ENCODE results near the gene CACNA2D4.
A peak's percentile ranks its signal among the peaks of the same experiment; 100 is the strongest.

Gene CACNA2D4

DNA sequence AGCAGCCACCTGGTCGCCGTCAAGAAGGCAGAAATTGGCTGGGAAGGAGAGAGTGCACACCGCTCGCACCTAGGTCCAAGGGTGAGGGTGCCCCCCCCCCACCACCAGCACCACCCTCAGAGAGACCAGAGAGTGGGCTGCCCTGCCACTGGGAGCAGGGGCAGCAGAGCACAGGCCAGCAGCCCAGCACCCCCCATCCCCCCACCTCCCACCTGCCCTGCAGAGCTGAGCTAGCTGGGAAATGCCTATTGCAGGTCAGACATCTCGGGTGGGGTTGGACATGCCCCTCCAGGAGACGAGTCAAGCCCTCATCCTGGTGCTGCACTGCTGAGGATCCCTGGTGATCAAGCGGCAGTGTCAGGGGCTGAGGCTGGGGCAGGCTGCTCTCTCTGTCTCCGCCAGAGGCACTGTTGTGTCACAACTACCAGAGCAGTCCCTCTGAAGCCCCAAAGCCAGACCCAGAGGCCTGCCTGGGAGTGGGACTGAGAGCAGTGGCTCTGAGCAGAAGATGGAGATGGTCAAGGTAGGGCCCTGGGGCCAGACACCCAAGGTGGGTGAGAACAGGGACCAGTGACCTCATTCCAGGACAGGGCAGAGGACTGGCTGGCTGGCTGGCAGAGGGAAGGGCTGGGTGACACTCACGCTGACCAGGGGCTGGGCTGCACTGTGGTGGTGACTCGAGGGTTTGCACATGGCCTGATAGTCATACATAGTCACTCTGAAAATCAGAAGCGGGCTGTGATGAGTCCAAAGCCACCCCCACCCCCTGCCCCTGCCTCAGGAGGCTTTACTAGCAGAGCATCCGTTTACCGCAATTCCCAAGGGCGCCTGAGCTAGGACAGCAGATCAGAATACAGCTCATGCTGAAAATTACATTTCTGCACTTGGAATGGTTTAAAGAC is 117.8 kb downstream of the CACNA2D4 start:
- DNase-seq (ENCODE audit: low read depth in 2 of 2) = no peak

DNA sequence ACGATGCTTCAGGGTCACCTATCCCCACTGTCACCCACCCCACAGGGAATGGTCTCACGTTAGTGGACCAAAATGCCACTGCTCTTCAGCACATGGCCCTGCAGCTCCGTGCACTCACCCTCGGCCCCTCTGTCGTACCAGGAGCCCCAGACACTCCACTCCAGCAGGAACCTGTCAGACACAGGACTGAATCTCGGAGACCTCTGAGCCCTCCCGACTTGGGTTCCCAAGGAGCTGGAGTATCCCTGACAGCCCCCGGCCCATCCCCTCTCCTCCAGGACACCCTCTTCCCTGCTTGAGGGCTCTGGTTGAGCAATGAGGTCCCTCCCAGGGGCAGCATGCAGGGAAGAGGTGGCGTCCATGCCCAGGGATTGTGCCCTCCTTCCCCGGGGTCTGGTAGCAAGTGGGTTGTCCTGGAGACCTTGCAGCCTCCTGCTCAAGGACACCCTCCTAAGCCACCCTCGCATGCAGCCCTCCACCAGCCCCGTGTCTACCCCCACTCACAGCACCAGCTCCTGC is 118.5 kb downstream of the CACNA2D4 start:
- DNase-seq (ENCODE audit: low read depth in 2 of 2) = no peak

DNA sequence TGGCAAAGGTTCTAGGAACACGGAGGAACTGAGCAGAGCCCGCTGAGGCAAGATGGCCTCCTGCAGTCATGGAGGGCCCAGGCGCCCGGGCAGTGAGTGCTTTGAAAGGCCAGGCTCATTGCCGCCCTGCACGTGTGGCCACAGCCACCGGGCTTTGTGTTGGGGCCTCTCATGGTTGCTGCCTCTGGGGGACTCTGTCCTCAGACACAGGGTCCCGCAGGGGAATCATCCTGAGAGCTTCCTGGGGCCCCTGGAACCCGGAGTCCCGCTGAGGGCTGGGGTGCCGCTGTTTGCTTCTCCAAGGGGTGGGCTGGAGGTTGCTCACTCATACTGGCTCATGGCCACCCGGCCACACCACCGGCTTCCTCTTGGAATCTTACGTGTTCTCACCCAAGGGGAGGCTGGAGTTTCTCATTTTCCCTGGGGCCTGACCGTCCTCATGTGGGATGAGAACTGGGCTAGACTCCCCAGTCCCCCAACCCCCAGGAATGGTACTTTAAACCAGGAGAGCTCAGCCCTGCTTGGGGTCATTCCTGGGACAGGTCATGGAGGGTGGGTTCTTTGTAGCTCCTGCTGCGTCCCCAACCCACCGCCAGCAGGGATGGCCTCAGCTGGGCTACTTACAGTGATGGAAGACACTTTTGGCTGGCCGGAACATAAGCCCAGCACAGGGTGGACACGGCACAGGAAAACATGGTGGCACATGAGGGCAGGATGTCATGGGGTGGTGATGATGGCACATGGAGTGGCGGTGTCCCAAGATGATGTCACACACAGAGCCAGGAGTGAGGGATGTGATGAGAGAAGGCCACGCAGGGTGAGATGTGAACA is 119.2 kb downstream of the CACNA2D4 start:
- no peak for DNase-seq (ENCODE audit: low read depth in 2 of 2)

DNA sequence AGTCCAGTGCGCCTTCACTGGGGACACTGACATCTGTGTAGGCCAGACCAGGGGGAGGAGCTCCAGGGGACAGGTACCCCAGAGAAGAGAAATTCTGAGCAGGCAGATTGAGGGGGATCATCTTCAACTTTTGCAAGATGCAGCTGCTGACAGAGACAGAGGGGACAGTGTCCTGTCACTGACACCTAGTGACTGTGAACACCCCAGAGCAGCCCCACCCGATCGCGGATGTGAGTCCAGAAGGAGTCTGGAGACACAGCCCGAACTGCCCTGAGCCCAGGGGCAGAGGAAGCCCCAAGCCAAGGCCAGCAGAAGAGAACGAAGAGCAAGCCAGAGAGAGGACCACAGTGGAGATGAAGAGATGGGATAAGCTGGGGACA is 119.8 kb downstream of the CACNA2D4 start:
- DNase-seq (ENCODE audit: low read depth in 2 of 2) = no peak

DNA sequence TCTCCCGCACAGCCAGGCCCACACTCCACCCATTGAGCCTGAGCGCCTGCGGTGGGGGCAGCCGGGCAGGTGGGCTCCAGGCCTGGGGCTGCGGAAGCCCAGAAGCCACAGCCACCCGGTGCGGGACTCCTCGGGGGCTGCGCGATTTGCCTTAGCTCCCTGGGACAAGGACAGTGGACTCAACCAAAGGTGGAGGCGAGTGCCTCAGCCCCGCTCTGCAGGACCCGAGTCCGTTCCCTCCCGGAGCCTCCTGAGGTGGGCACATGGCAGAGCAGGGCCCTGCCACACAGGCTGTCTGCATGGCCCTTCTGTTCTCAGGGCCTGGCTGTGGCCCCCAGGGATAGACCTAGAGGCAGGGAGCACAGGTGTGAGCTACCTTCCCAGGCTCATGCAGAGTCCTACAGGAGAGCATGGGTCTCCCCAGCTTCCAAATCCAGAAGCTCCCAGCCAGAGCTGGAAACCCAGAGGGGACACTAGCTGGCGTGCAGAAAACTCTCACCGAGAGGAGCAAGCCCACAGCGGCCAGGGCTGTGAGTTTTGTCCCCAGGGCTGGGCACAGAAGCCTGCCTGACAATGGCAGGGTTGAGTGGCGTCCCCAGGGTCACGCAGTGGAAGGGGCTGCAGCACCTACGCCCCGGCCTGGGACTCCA is 120.3 kb downstream of the CACNA2D4 start:
- no peak for DNase-seq (ENCODE audit: low read depth in 2 of 2)

DNA sequence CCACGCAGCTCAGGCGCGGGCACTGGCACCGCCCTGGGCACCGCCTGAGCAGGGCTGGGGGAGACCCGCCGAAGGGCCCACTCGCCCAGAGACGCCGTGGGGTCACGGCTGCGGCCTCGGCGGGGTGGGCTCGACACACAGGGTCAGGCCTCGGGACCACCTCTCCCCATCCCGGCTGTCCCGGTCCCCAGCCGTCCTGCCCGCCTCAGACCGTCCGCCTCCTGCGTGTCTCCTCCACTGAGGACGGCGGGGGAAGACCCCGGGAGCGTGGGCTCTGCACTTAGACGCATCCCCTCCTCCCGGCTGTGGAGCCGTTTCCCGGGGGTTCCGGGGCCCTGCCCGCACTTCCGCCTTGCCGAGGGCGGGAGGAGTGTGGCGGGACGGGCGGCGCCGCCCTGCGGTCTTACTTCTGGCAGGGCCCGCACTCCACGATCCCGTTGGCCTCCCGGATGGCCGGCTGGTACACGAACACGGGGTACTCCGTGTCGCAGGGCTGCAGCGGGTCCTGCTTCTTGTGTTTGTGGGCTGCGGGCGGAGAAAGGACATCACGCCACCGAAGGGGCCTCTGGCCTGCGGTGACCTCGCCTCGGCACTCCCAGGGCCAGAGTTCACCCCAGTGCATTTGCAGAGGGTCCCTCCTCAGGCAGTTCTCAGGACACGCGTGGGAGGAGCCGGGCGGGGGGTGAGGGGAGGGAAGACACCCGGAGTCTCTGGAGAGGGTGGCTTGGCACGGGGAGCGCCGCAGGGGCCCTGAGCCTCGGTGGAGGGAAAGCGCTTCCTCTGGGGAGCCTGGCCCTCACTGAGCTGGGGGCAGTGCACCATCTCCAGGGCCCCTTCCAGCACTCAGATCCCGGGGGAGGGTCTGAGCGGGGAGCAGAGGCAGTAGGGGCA is 121.2 kb downstream of the CACNA2D4 start:
- peak in 1 of 2 donors; percentile 38 for DNase-seq (ENCODE audit: low read depth in 2 of 2)

DNA sequence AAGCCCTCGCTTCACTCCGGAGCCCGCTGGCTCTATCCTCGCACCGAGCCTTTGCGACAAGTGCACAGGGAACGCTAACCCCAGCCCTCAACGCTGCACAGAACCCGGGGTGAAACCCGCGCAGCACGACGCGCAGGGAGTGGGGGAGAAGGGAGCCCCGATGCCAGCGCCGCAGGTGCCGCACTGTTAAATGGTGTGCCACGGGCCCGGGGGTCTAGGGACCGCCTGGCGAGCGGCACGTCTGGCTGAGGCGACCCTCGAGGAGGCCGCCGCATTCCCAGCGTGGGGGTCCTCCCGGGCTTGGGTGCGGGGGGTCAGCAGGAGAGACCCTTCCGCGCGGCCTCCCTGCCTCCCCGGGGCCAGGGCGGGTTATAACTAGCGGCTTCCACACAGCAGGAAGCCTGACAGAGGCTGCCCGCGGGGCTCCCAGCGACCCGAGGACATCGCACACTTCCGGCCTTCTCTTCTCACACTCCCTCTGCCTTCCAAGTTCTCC is 121.9 kb downstream of the CACNA2D4 start:
- DNase-seq (ENCODE audit: low read depth in 2 of 2) = peak in 1 of 2 donors; percentile 35

DNA sequence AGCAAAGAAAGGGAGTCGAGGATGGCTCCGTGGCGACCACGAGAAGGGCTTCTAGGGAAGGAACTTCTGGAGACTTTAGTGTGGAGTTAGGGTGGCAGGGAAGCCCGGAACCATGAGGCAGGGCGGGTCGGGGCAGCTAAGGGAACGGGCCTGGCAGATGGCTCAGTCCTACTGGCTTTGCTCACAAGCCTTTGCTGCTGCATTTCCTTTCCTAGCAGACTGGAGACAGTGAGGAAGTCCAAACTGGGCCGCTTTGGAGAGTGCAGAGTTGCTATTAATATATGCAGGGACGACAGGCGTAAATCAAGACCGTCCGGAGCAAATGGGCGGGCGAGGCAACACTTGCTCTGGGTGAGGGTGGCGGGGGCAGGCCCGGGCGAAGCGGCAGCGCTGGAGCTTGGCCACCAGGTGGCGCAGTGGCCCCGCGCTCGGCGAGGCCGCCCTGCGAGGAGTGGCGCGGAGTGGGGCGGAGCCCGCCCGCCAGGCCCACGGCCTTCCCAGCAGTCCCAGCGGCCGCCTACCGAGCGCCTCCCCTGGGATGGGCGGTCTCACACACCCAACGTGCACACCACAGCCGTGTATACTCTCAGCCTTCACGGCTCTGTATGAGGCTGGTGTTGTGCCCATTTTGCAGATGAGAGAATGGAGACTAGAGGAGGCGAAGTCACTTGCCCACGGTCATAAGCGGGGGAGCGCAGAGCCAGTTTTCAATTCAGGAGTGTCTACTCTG is 122.5 kb downstream of the CACNA2D4 start:
- peak; percentile 91 to 94 for DNase-seq (ENCODE audit: low read depth in 2 of 2)

DNA sequence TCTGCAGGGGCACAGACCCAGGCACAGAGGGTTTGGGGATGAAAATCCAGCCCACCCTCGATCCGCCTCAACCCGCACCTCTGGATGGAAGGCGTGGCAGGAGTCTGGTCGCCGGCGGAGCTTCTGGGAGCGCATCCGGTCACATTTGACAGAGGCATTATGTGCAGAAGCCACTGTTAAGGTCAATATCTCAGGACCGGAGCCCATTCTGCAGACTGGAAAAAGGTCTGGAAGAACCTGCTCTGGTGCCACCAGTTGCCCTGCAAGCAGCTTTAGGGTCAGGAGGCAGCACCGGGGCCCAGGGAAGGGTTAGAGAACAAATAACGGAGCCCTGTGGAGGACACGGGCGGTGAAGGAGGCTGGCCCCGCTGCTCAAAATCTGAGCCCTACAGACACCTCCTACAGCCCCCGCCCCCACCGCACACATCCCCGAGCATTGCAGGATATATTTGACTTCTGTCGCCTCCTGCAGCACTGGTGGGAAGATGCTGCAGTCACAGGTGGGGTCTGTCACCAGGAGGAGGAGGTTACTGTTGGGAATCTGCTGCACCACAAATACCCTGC is 123.1 kb downstream of the CACNA2D4 start:
- no peak for DNase-seq (ENCODE audit: low read depth in 2 of 2)

DNA sequence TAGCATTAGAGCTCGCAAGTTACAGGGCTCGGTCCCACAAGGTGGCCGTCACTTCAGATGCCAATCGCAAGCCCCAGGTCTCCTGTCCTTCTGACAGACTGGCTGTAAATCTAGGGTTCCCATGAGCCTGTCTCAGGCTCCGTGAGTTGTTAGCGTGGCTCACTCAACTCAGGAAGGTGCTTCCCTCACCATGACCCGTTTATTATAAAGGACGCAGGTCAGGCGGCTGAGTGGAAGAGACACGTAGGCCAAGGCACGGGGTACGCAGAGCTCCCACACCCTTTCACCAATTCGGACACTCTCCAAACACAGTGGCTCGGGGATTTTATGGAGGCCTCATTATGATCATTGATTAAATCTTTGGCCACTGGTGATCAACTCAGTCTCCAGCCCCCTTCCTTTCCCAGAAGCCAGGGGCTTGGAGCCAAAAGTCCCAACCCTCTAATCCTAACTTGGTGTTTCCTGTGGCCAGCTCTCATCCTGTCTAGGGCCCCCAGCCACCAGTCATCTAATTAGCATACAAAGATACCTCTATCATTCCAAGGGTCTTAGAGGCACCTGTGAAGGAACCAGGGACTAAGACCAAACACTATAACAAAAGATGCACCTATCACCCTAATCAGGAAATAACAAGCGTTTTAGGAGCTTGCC is 123.9 kb downstream of the CACNA2D4 start:
- no peak for DNase-seq (ENCODE audit: low read depth in 2 of 2)

DNA sequence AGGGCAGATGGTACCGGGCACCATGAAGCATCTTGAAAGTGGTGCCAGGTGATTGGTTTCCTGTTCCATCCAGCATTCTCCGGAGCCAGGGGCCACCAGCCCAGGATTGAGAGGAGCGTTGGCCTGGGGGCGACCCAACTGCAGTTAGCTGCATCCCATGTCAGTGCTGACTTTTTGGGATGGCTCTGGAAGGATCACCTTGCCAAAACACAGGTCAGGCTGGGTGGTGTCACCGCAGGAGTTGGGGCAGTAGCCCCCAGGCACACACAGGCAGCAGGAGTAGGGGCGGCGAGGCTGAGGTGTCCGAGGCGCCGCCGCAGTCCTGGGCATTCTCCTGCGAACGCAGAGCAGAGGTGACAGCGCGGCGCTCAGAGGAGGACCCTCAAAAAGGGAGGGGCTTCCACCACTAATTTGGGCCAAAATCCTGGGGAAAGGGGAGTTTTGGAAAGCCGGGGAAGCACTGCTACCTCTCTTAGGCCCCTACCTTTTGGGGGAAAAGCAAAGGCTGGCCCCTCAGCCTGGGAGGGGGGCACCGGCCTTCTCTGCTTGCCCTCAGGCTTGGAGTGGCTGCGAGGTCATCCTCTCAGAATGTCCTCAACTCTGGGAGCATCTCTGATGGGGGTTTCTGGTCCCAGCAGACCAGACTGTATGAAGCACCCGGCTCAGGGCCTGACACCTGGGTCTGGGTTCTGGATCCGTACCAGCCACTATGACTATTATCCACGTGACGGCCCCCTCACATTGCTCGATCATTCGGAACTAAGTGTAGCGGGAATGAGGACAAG is 124.8 kb downstream of the CACNA2D4 start:
- DNase-seq (ENCODE audit: low read depth in 2 of 2) = no peak

DNA sequence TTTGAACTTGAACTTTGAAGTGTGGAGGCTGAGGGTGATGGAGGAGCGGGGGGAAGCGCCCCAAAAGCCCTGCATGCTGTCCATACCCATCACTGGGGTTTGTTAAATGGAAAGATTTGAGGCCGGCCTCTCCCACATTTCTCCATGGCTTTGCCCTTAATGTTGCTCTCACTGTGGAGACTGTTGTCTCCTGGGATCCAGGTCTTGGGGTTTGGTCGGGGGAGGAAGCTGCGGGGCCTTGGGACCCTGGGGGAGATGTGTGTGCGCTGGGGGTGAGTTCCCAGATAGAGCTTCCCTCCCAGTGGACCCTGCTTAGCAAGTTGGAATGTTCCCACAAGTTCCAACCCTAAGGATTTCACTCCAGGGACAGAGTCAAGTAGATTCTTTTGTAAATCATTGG is 126.0 kb downstream of the CACNA2D4 start:
- DNase-seq (ENCODE audit: low read depth in 2 of 2) = no peak

DNA sequence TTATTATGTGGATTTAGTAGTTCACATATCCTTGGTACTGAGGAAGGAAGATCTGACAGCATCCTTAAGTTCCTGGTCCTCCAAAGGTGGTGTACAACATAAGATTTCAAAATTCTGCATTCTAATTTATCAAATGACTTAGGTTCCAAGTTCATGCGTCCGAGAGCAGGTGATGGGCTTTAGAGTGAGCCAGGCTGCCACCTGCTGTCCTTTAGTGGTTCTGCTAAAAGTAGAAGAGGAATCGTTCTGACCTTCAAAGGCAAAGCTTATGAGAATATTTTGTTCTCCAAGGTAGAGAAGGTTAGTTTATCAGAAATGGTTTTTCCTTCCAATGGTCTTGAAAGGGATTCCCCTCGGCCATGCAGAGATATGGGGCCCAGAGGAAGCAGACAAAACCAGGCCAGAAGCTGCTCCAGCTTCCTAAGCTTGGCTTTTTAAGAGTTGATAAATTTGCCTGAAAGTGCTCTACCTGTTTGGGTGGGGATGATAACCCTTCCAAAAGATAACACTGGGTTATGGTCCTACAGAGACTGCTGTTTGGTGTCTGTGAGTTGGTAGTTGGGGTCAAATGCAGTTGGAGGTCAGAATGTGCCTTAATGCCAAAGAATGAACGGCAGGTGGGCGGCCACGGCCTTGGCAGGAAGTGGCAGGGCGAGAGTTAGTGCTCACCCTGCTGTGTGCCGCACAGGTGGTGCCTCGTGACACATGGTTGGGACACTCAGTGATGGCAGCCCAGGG is 127.2 kb downstream of the CACNA2D4 start:
- DNase-seq (ENCODE audit: low read depth in 2 of 2) = peak; percentile 46

DNA sequence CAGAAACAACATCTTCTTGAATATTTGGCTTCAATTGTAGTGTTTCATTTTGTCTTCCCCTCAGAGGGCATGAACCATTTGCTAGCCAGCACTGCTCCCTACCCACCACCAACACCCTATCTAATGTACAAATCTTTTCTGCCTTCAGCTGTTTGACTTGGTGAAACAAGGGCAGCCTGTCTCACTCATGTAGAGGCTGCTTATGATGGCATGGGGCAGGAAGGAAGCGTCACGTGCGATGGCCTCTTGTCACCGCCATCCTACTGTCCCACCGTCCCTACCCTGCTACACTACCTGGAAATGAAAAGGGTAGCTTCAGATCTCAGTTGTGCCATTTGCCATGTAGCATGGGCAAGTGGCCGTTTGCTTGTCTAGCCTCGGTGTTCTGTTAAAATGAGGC is 128.0 kb downstream of the CACNA2D4 start:
- no peak for DNase-seq (ENCODE audit: low read depth in 2 of 2)

DNA sequence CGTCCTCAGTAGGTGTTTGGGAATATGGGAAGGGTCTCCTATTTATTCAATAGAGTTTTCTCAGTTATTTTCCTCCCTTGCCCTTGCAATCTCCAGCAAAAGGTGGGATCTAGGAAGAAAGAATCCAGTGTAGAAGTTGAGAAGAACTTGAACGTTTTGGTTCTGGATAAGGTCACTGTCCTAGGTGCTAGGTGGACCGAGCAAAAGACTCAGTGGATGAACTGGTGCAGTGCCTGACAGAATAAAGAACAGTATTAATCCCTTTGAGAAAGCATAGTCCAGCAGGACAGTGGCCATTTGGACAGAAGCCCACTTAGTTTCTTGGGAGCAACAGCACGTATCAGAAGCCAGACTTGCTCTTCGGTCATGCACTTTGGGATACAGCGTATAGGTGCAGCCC is 130.7 kb downstream of the CACNA2D4 start:
- no peak for DNase-seq (ENCODE audit: low read depth in 2 of 2)

DNA sequence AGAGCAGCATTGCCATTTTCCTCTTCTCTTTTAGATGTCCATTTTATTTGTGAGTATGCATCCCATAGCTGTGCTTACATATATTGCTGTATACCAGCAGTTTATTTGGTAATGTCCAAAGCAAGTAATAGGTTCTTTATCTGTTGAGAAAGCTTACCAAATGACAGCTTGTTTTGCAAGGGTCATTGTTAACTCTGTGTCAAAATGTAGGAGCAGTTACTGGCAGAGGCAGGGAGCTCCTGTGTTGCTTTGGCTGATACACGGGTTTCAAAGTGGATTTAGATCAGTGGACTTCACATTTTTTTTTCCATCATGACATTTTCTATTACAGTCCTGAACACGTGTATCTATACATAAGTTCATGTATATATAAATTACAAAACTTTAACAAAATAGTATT is 136.2 kb downstream of the CACNA2D4 start:
- no peak for DNase-seq (ENCODE audit: low read depth in 2 of 2)

DNA sequence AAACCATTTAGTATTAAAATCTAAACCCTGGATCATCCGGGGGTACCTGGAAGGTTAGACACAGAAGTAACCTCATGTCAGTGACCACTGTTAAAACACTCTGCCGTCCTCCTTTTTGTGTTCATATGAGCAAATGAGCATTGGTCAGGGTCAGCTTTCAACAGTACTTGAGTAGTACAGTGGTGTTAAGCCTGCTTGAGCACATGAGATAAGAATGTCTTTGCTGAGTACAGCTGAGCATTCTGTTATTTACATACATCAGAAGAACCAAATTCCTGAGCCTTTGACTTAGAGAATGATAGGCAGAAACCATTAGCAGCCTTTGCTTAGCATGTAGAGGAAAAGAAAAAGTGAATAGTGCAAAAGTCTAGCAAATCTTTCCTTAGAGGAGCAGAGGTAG is 136.7 kb downstream of the CACNA2D4 start:
- DNase-seq (ENCODE audit: low read depth in 2 of 2) = no peak

DNA sequence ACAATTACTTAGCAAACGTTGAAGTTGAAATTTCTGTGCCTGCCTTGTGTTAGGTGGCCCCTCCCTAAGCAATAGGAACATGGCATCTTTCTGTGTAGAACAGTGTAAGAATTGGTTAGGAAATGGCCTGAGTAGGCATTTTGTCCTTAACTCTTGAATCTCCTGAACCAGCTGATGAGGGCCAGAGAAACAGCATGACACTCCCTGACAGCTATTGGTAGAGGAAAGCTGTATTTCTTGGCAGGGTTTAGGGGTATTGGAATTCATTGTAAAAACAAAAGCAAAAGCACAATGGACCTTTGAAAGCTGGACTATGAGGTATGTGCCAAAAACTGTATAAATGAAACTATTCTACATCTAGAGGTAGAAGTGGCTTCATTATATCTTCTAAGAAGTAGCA is 138.7 kb downstream of the CACNA2D4 start:
- no peak for DNase-seq (ENCODE audit: low read depth in 2 of 2)
